ENCODE results near the gene CARMIL1.
"Not testable (repeated sequence)": the region's sequence is repeated elsewhere in the genome, so short reads cannot be mapped to it uniquely, and the experiment has no call there.

CARMIL1 gene

DNA sequence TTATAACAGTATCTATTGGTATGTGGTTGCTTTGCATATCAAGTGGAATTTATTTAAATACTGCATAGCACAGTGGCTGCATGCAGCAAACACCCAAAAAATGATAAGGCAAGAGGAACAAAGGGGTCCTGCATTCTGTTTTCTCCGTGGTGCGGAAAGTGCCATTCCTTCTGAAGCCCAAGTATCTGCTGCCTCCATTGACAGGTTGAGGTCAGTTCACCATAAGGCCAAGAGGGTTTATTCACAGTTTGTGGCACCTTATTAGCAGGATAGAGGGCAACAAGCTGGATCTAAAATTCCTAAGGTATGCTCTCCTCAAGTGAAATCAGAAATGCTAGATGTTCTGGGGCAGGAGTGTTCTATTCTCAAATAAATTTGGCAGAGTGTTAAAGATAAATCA is 9.3 kb downstream of the CARMIL1 start:
- Histone ChIP-seq H3K4me1 (ENCODE audit: insufficient read depth, low read length) (peaks cover 7% of the 10 kb centered on the region; the same call in 1 of the 2 replicates), H3K9me3 (ENCODE audit: control insufficient read depth, insufficient read depth, low read length) (no peaks in the 10 kb centered on the region), H3K36me3 (ENCODE audit: insufficient read depth, low read length) (no peaks in the 10 kb centered on the region), H3K9ac (ENCODE audit: low read depth, low read length) (no peak overlapping the region)

GRCh38 chr6:25290306-25291060 is 11.3 kb downstream of the CARMIL1 start:
- Histone ChIP-seq H3K4me1 (ENCODE audit: insufficient read depth, low read length) (peaks cover 7% of the 10 kb centered on the region; the same call in 1 of the 2 replicates), H3K9me3 (ENCODE audit: control insufficient read depth, insufficient read depth, low read length) (no peaks in the 10 kb centered on the region), H3K9ac (ENCODE audit: low read depth, low read length) (no peak overlapping the region), H3K36me3 (ENCODE audit: insufficient read depth, low read length) (no peaks in the 10 kb centered on the region)

DNA sequence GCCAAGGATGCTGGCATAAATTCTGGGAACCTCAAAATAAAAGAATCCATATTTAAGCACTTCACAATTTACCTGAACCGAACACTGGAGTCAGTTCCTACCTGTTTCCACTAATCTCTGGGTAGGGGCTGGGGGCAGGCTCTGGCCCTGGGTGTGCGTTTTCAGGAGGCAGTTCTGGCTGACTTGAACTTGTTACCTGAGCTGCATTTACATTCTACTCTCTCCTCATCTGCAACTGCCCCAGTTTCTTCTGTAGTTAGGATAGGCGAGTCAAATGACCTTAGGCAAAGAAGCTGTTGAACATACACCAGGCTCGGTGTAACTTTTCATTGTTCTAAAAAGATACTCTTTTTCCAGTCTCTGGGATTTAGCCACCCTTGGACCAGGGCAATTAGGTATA is 13.2 kb downstream of the CARMIL1 start:
- Histone ChIP-seq H3K9ac (ENCODE audit: low read depth, low read length) (no peak overlapping the region), H3K9me3 (ENCODE audit: control insufficient read depth, insufficient read depth, low read length) (no peaks in the 10 kb centered on the region), H3K36me3 (ENCODE audit: insufficient read depth, low read length) (no peaks in the 10 kb centered on the region), H3K4me1 (ENCODE audit: insufficient read depth, low read length) (peaks cover 7% of the 10 kb centered on the region; the same call in 1 of the 2 replicates)

GRCh38 chr6:25295651-25296050 is 16.5 kb downstream of the CARMIL1 start:
- H3K9me3 ChIP-seq (ENCODE audit: control insufficient read depth, insufficient read depth, low read length): no peaks in the 10 kb centered on the region
- H3K4me1 ChIP-seq (ENCODE audit: insufficient read depth, low read length): peaks cover 7% of the 10 kb centered on the region; the same call in 1 of the 2 replicates
- H3K9ac ChIP-seq (ENCODE audit: low read depth, low read length): no peak overlapping the region
- H3K36me3 ChIP-seq (ENCODE audit: insufficient read depth, low read length): no peaks in the 10 kb centered on the region

DNA sequence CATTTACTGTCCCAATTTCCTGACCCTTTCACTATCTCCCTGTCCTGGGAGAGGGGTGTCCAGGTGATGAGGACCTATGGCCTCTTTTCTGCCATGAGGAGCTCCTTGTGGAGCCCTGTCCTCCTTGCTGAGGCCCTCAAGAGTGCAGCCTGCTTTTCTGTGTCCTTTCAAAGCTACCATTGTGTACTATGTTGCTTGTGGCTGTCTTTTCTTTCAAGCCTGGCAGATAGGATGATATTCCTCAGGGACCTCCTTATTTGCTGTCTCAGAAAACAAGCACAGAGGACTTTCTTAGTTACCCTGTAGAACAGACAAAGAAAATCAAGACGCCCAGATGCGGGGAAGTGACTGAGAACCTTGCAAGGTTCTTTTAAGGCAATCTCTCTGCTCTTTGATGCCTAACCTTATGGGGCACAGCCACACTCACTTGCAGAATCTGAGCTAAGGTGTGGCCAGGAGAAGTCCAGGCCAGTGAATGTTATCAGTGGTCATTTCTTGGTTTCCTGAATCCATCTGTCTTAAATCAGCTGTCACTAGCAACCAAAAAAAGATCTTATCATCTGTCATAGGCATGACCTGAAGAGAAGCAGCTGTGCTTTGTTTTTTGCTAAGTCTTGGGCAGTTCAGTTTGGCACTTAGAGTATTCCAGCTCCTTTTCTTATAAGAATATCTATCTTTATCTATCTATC is 17.2 kb downstream of the CARMIL1 start:
- H3K9ac ChIP-seq (ENCODE audit: low read depth, low read length): no peak overlapping the region
- H3K36me3 ChIP-seq (ENCODE audit: insufficient read depth, low read length): no peaks in the 10 kb centered on the region
- no peaks in the 10 kb centered on the region for H3K9me3 ChIP-seq (ENCODE audit: control insufficient read depth, insufficient read depth, low read length)
- H3K4me1 ChIP-seq (ENCODE audit: insufficient read depth, low read length): peaks cover 7% of the 10 kb centered on the region; the same call in 1 of the 2 replicates

GRCh38 chr6:25297039-25297441 is 17.9 kb downstream of the CARMIL1 start:
- no peaks in the 10 kb centered on the region for H3K36me3 ChIP-seq (ENCODE audit: insufficient read depth, low read length)
- no peak overlapping the region for H3K9ac ChIP-seq (ENCODE audit: low read depth, low read length)
- peaks cover 6% of the 10 kb centered on the region; the same call in 1 of the 2 replicates for H3K4me1 ChIP-seq (ENCODE audit: insufficient read depth, low read length)
- no peaks in the 10 kb centered on the region for H3K9me3 ChIP-seq (ENCODE audit: control insufficient read depth, insufficient read depth, low read length)

- Histone ChIP-seq H3K4me1 (ENCODE audit: insufficient read depth, low read length) (no peaks in the 10 kb centered on the region), H3K9me3 (ENCODE audit: control insufficient read depth, insufficient read depth, low read length) (no peaks in the 10 kb centered on the region), H3K36me3 (ENCODE audit: insufficient read depth, low read length) (no peaks in the 10 kb centered on the region), H3K9ac (ENCODE audit: low read depth, low read length) (no peak overlapping the region)
These were observed 18.8 kb downstream of the CARMIL1 start for GRCh38 chr6:25297823-25298522.

- not testable (repeated sequence) for H3K36me3 ChIP-seq (ENCODE audit: insufficient read depth, low read length); H3K9ac ChIP-seq (ENCODE audit: low read depth, low read length); H3K4me1 ChIP-seq (ENCODE audit: insufficient read depth, low read length); H3K9me3 ChIP-seq (ENCODE audit: control insufficient read depth, insufficient read depth, low read length)
These were observed 19.3 kb downstream of the CARMIL1 start for GRCh38 chr6:25298523-25298865.

DNA sequence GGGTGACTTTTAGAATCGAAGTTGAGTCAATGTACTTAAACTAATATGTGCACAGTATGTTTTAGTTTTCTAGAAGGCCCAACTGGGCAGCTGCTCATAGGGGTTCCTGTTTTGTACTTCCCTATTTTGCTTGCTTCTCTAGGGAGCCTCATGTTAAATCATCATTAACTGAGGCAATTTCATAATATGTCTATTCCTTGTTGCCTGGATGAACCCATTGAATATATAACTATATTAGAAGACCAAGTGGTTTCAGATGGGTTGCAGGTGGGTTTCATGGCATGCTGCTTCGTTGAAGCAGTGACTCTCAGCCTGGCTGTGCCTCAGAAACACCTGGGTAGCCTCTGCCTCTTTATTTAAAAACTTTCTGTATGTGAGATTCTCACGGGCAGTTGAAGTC is 22.2 kb downstream of the CARMIL1 start:
- Histone ChIP-seq H3K4me1 (ENCODE audit: insufficient read depth, low read length) (no peaks in the 10 kb centered on the region), H3K9ac (ENCODE audit: low read depth, low read length) (no peak overlapping the region)

GRCh38 chr6:25302151-25302550 is 23.0 kb downstream of the CARMIL1 start:
- H3K4me1 ChIP-seq (ENCODE audit: insufficient read depth, low read length): no peaks in the 10 kb centered on the region
- no peaks in the 10 kb centered on the region for H3K36me3 ChIP-seq (ENCODE audit: insufficient read depth, low read length)
- H3K9ac ChIP-seq (ENCODE audit: low read depth, low read length): no peak overlapping the region
- no peaks in the 10 kb centered on the region for H3K9me3 ChIP-seq (ENCODE audit: control insufficient read depth, insufficient read depth, low read length)

More for the DNA sequence above, 22.2 kb downstream of the CARMIL1 start:
- Histone ChIP-seq H3K9me3 (ENCODE audit: control insufficient read depth, insufficient read depth, low read length) (no peaks in the 10 kb centered on the region), H3K36me3 (ENCODE audit: insufficient read depth, low read length) (no peaks in the 10 kb centered on the region)

DNA sequence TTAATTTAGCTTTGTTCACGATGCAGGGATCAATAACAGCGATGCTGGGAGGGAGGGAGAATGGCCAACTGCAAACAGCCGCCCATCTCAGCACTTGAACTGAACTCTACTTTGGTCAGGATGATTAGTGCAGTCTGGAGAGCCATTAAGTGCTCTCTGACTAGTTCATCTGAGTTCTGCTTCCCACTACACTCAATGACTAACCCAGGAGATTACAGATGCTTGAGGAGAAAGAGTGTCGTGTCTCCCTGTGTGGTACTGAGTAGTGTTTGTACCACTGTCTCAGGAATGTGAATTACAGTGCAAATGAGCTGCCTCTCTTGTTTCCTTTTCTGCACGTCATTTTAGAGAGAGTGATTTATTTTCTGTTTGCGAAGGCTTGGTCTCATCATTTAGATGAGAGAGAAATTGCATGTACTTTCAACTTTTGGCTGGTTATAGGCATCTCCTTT is 23.5 kb downstream of the CARMIL1 start:
- no peaks in the 10 kb centered on the region for H3K9me3 ChIP-seq (ENCODE audit: control insufficient read depth, insufficient read depth, low read length)
- no peaks in the 10 kb centered on the region for H3K36me3 ChIP-seq (ENCODE audit: insufficient read depth, low read length)
- H3K4me1 ChIP-seq (ENCODE audit: insufficient read depth, low read length): no peaks in the 10 kb centered on the region
- no peak overlapping the region for H3K9ac ChIP-seq (ENCODE audit: low read depth, low read length)

GRCh38 chr6:25303254-25303653 is 24.1 kb downstream of the CARMIL1 start:
- Histone ChIP-seq H3K4me1 (ENCODE audit: insufficient read depth, low read length) (no peaks in the 10 kb centered on the region), H3K9me3 (ENCODE audit: control insufficient read depth, insufficient read depth, low read length) (no peaks in the 10 kb centered on the region), H3K36me3 (ENCODE audit: insufficient read depth, low read length) (no peaks in the 10 kb centered on the region), H3K9ac (ENCODE audit: low read depth, low read length) (no peak overlapping the region)

GRCh38 chr6:25306379-25306778 is 27.2 kb downstream of the CARMIL1 start:
- Histone ChIP-seq H3K36me3 (ENCODE audit: insufficient read depth, low read length) (no peaks in the 10 kb centered on the region), H3K9me3 (ENCODE audit: control insufficient read depth, insufficient read depth, low read length) (no peaks in the 10 kb centered on the region), H3K4me1 (ENCODE audit: insufficient read depth, low read length) (peaks cover 5% of the 10 kb centered on the region; the same call in 1 of the 2 replicates), H3K9ac (ENCODE audit: low read depth, low read length) (no peak overlapping the region)

GRCh38 chr6:25307805-25308494 is 28.8 kb downstream of the CARMIL1 start:
- H3K4me1 ChIP-seq (ENCODE audit: insufficient read depth, low read length): peaks cover 20% of the 10 kb centered on the region
- no peaks in the 10 kb centered on the region for H3K36me3 ChIP-seq (ENCODE audit: insufficient read depth, low read length)
- no peaks in the 10 kb centered on the region for H3K9me3 ChIP-seq (ENCODE audit: control insufficient read depth, insufficient read depth, low read length)
- no peak overlapping the region for H3K9ac ChIP-seq (ENCODE audit: low read depth, low read length)
